Ammon's horn (tissue), 1 donor: ENCODE measurements around the gene TCEA3.

Source experiments
- DNase-seq: peaks from one replicate; pipeline ENCODE4 v3.0.0-alpha.2; 2016; ENCODE audit warnings: low spot score

The TCEA3 gene

DNA sequence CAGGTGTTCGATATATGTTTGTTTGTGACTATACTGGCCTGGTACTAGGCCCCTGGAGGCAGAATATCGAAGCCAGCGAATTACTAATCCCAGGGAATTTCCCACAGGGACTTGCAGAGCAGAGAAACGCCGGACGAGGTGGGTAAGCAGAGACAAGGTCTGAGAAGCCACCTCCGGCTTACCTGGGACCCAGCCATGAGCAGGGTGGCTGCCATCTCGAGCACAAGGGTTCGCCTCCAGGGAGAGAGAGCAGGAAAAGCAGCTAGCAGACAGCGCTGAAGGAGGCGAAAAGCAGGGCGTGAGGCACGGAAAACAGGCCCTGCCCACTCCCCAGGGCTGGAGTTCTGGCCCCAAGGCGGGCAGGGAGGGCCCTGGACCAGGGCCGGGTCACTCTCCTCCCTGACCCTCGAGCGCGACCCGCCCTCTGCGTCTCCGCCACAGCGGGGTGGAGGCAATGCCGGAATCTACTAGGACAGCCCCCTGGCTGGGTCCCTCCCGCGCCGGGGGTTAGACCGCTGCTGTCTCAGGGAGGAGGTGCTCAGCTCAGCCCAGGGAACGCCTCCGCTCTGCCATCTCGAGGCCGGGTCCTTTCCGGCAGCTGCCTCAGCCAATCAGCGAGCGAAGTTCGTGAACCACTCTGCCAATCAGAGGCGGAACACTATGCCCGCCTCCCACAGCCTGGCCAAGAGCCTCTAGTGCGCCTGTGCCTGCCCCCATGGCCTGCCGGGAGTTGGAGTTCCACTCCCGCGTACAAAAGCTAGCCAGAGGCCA lies 56.6 kb downstream of the TCEA3 start:
- DNase-seq: peak; percentile 100

DNA sequence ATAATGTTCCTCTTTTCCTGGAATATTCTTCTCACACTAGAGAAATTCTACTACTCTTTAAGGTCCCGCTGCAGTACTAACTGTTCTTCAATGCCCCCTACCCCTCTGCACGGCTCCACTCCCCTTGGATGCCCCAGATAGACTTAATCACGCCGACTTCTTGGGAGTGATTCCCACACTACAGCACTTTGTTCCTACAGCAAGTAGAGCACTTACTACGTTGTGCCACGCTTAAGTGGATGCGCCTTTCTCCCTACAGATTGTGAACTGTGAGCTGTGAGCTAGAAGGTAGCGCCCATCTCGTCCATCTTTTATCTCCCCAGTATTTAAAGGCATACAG lies 57.1 kb downstream of the TCEA3 start:
- no peak for DNase-seq

DNA sequence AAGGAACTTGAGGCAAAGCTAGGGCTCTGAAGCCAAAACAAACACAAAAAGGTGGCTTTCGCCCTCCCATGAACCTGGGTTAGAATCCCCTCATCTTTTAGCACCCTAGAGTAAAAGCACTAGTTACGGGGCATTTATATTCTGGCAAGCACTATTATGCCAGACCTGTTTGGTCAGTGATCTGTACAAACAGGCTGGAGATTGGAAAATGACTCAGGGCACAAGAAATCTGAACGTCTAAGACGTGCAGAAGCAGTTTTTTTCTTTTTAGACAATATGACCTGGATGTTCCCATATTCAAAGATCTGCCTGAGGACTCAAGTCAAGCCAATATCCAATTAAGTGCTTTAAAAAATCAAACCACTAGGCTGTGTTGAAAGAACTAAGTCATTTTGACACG lies 58.0 kb downstream of the TCEA3 start:
- DNase-seq: no peak

DNA sequence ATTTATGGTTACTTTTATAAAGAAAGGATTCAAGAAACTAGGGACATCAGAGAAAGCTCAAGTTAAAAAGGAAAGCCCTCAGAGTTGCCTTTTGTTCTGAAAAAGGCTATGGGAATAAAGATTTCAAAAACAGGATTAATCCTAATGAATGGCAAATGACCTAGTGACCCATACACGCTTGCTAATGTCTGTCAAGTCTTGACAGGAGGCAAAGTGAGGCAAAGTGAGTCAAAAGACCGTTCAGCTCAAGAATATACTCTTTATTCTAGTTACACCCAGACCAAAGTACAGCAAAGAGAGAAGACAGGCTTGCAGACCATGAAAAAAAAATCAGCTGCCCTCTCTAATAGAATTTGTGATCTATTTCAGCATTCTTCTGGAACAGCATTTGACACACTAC lies 58.4 kb downstream of the TCEA3 start:
- no peak for DNase-seq

DNA sequence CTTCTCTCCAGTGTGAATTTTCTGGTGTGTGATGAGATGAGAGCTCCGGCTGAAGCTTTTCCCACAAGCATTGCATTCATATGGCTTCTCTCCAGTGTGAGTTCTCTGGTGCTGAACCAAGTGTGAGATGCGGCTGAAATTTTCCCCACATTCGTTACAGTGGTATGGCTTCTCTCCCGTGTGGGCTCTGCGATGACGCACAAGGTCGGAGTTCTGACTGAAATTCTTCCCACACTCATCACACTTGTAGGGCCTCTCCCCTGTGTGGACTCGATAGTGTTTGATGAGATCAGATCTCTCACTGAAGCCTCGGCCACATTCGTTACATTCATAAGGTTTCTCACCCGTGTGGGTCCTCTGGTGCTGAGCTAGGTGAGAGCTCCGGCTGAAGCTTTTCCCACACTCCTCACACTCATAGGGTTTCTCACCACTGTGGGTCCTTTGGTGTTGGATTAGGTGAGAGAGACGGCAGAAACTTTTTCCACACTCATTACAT lies 62.3 kb downstream of the TCEA3 start:
- DNase-seq: no peak

DNA sequence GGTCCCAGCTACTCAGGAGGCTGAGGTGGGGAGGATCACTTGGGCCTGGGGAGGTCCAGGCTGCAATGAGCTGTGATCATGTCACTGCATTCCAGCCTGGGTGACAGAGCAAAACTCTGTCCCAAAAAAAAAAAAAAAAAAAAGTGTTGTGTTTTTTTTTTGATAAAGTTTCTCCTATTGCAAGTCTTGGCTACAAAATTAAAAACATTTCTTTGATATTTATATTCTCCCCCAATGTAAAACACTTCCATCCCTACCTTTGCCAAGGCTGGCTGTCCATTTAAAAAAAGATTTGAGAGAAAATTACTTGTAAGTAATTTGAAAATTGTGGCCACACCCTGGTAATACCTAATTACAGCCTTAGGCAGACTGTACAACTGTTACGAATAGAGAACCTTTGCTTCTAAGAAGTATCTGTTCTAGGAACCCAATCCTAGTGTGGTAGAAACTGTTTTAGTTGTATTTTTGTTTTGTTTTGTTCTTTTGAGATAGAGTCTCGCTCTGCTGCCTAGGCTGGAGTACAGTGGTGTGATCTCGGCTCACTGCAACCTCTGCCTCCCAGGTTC lies 66.2 kb downstream of the TCEA3 start:
- no peak for DNase-seq

DNA sequence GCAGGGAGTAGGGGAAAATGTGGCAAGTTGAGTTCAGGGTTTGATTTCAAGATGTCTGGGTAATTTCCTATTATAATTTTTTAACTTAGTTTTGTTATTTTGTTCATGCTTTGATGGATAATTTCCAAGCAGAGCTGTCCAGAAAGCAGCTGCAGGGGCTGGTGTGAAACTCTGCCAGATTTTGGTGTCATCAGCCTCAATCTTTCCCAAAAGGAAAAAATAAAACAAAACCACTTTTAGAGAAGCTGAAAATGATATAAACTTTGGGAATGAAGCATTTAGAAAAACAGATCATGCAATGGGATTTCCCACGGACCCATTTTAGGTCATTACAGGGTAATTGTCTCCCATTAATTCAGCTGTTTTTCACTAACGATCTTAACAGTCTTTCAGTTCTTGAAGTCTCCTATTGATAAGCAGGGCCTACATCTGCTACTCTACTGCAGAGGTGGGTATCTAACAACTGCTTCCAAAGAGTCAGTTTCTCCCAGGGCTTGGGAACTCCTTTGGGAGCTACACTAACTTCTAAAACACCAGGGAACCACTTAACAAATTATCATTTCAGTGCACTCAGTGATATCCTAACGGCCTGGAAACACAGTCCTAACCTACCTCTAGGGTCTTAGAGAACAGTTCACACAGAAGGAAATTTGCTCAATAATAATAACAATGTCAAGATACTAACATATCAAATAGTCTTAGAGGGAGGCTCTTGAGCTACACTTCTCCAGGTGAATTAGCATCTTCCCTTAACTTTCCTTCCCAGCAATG lies 67.2 kb downstream of the TCEA3 start:
- no peak for DNase-seq

DNA sequence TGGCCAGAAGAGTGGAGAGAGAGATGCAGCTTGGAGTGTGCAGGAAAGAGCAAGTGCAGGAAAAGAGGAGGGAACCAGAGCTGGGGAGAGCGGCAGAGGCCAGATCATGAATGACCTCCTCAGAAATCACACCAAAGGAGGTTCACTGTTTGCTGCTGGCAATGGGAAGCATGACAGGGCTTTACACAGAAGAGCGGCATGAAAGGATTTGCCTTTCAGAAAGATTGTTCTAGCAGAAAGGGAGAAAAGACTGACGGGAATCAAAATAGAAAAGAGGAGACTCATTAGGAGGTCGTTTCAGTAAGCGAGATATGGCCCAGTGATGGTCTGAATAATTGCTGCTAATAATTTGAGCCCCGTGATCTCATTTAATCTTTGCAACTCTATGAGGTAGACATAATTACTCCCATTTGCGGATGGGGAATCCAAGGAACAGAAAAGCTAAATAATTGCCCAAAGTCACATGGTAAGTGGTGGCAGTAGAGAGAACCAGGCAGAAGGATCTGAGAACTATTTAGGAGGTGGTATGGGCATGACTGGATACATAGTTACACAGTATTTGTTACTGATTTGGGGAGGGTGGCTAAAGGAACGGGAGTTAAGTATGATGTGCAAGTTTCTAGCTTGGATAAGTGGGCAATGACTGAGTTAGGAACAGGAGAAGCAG lies 67.9 kb downstream of the TCEA3 start:
- peak; percentile 61 for DNase-seq

DNA sequence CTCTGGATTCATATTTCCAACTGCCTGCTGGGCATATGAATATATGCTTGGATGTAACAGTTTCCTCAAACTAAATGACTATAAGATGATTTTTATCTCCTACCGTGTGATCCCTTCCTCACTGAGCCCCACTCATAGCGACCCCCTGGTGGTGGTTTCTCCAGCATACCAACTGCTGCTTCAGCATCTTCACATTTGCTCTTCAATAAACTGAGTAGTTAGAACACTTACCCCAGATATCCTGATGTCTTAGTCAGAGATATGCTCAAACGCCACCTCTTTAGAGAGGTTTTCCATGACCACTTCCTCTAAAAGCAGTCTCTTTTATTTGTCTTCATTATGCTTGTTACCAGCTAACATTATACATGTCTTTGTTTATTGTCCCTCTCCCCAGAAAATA lies 70.3 kb downstream of the TCEA3 start:
- no peak for DNase-seq

DNA sequence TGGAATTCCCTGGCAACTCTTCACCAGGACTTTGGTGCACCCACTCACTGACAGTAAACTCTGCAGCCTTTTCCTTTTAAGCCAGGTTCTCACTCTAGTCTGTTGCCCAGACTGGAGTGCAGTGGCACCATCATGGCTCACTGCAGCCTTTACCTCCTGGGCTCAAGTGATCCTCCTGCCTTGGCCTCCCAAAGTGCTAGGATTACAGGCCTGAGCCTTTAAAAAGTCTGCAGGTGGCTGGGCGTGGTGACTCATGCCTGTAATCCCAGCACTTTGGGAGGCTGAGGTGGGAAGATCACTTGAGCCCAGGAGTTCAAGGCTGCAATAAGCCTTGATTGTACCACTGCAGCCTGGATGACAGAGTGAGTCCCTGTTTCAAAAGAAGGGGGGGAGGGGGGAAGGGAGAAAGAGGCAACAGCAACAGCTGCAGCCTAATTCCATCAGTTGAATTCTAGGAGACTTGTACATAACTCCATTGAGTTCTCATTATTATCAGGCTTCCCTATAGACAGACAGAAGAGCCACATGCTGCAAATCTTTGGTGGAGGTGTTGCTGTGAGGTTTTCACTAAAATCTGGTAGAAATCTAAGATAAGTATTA lies 72.4 kb downstream of the TCEA3 start:
- no peak for DNase-seq

DNA sequence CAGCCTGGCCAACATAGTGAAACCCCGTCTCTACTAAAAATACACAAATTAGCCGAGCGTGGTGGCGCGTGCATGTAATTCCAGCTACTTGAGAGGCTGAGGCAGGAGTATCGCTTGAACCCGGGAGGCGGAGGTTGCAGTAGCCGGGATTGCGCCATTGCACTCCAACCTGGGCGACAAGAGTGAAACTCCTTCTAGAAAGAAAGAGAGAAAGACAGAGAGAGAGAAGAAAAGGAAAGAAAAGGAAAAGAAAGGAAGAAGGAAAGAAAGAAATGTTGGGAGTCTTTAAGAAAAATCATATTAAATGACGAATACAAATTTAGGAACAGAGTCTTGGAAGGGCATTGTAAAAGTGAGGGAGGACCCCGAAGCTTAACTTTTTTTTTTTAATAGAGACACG lies 78.6 kb downstream of the TCEA3 start:
- DNase-seq: no peak

DNA sequence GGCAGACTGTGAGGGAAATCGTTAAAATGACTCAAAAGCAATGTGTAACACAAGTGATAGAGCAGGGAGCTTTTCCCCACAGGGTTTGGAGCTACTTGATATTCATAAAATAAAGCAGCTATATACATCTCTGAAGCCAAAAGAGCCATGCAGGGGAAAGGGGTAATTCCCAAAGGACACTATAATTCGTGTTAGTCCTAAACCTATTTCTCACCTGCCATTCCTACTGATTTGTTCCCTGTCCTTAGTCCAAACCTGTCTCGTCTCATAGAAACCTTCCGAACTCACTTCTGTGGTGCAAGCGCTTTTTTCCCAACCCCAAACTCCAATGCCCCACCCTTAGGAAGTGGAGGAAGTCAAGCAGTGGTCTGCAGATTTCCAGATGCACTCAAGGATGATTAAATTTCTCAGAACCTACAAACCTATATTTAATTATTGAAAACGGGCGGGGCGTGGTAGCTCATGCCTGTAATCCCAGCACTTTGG lies 79.5 kb downstream of the TCEA3 start:
- DNase-seq: no peak

DNA sequence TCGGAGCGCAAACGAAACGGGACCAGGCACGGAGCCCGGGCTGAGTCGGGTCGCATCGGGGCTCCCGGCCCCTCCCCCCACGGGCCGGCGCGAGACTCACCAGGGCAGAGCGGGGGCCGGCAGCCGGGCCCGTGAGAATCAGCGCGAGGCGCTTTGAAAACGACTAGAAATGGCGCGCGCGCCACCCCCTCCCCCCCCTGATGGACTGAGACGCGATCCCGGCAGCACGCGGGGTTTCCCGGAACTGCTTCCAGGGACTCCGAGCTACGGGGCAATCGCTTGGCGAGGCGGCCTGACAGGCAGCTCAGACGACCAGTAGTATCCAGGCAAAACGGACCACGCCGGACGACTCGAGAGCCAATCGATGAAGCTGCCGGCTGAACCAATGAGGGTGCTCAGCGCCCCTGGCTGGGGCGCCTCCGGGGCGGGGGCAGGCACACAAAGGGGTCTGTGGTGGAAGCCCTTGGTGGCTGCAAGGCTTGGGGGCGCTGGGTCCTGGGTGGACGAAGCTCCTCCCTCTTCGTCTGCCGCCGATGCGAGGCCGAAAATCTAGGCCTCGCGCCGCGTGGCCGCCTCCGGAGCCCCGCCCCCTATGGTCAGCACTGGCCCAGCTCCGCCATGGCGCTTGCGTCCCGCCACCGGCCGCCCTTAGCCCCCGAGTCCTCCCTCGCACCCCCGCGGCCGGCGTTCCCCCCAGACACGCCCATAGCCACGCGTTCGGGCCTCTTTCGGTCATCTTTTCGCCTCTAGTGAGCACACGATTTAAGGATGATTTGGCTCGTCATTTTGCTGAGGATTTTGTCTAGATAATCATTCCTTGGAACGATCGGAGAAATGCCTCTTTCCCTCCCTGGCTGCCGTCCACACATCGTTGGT lies 80.2 kb downstream of the TCEA3 start, which contains the start of gene HNRNPR:
TSS of gene HNRNPR (minus strand) at position 174 of the 876 bp plus-strand sequence. CDS start 3,276 bp downstream, outside the sequence.
- DNase-seq: peak; percentile 99

DNA sequence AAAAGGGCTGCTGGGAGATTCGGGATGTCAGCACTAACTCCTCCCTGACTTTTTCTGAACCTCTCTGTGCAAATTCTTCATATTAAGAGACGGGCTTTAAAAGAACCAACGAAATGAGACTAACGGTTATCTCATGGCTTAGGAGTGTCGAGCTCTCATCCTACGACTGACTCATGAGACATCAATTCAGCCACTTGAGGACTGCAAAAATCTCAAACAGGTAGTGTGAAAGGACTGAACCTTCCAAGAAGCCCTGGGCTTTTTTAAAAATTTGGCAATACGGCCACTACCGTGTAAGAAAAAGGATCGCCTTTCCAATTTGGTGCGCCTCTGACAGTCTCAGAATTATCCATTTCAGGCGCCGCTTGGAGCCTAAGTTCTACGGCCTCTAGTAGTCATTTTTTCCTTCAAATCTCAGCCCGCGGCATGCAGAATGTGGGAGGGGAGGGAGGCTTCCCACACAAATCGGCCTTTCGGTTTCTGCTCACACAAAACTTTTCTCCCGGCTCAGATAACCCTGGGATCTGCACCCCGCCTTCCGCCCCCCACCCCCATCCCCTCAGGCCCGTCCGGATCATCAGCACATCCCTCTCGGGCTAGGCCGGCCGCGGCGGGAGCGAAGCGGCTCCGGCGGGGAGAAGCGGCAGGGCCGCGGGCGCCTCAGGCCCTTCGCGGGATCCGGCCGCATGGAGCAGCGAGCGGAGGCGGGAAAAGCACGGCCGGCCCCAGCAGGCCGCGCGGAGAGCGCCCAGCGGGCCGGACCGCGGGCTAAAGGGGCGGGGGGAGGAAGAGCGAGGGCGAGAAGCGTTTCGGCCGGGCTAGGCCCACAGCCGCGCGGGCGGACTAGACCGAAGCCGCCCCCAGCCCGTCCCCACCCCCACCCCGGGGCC lies 81.1 kb downstream of the TCEA3 start:
- DNase-seq: peak; percentile 20

DNA sequence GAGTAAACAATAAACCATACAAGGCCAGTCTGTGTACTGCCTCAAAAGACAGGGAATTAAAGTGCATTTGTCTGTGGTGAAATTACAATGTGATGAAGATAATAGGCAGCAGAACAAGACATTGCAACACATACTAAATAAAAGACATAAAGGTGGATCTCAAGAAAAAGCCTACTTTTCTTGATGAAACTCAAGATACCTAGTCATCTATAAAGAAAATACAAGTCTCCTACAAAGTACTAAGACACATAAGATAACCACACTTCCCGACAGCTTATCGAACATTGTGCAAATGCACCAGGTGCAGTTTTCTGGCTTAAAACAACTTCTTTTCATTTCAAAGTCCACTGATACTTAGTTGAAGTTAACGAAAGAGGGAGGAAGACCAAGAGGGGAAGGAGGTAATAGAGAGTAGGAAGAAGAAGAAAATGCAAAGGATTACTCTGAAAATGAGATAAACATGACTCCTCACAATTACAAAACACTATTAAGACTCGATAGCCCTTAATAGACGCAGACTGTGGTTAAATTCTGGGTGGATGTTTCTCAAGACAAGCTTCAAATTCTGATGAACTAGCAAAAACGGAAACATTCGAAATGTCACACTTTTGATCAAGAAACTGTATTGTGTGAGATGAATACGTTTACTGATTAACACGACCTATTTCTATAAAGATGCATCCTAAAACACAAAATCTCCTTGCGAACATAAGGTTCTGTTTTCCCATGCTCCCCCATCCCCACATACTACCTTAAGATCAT lies 82.4 kb downstream of the TCEA3 start:
- no peak for DNase-seq

DNA sequence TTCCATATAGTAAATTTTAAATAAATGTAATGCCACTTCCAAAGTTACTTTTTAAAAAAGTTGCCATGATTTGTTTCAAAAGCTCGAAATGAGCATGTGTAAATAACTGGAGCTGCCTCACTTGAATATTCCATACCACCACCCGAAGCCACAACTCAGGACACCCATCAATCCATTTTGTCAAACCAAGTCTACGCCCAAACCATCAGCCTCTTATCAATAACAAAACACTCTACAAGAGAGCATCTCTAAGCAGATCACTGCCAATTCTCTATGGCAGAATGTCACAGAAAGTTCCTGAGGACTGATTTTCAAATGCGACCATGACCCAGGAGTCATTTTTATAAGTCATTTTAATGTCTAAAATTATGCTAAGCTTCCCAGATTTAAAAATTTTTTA lies 84.9 kb downstream of the TCEA3 start:
- DNase-seq: no peak

DNA sequence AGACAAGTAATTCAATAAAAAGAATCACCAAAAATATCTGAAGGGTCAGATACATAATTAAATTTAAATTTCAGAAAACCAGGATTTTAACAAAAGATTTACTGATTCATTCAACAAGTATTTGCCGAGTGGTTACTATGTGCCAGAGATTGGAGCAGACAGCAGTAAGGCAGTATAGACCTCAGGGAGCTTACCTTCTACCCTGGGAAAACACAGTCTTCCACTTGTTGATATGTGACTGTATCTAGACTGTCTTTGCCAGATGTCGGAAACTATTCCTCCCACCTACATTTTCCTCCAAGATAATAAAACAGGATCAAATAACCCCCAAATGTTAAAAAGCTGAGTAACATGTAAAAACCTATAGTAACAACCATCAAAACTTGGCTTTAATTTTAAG lies 86.7 kb downstream of the TCEA3 start:
- no peak for DNase-seq

DNA sequence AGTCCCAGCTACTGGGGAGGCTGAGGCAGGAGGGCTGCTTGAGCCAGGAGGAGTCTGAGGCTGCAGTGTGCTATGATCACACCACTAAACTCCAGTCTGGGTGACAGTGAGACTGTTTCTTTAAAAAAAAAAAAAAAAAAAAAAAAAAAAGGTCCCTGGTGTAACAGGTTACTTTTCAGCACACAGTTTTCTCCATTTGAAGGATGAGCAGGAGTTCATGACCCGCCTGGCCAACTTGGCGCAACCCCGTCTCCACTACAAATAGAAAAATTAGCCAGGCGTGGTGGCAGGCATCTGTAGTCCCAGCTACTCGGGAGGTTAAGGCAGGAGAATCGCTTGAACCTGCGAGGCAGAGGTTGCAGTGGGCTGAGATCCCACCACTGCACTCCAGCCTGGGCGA lies 92.8 kb downstream of the TCEA3 start:
- no peak for DNase-seq
